Measurements from ENCODE around the gene UCK2. TPM values are rescaled to one million over a fixed set of nuclear protein-coding genes. Genes with fewer than 3 reads are reported as not detected.
A peak's percentile ranks its signal among the peaks of the same experiment; 100 is the strongest.

UCK2 gene
- total RNA-seq, 2 experiments from 2014 or later: 66.5 to 72.2 TPM

DNA sequence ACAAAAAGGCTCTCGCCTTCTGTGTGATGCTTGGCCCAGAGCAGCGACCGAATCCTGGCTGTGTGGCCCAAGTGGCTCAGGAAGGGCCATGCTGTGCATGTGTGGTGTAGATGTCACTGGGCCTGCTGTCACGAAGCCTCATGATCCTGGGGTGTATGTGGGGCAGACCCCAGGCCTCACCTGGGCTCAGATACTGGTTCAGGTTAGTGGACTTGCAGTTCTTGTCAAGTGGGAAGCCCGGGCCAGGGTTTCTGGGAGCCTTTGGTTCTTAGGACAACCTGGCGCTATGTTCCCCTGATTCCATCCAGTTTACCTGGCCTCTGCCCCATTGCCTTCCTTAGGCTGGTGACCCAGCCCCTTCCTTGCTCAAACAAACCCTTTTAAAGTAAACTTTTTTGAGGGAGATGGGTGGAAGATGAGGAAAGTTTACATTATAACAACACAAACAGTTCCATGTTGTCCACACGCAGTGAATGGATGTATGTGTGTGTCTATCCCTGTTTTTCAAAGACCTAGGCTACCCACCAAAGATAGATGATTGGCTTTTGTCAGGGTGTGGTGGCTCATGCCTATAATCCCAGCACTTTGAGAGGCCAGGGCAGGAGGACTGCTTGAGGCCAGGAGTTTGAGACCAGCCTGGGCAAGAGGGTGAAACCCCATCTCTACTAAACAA lies 84.3 kb downstream of the UCK2 start:
- Mint-ChIP-seq H3K4me3 (no peak overlapping the region), H3K27ac (no peak overlapping the region), H3K27me3 (no peaks in the 10 kb centered on the region), H3K36me3 (ENCODE audit: low read depth) (peaks cover 19% of the 10 kb centered on the region), H3K4me1 (ENCODE audit: low read depth) (no peaks in the 10 kb centered on the region), H3K9me3 (no peaks in the 10 kb centered on the region)
- TF ChIP-seq, protein P1, sequence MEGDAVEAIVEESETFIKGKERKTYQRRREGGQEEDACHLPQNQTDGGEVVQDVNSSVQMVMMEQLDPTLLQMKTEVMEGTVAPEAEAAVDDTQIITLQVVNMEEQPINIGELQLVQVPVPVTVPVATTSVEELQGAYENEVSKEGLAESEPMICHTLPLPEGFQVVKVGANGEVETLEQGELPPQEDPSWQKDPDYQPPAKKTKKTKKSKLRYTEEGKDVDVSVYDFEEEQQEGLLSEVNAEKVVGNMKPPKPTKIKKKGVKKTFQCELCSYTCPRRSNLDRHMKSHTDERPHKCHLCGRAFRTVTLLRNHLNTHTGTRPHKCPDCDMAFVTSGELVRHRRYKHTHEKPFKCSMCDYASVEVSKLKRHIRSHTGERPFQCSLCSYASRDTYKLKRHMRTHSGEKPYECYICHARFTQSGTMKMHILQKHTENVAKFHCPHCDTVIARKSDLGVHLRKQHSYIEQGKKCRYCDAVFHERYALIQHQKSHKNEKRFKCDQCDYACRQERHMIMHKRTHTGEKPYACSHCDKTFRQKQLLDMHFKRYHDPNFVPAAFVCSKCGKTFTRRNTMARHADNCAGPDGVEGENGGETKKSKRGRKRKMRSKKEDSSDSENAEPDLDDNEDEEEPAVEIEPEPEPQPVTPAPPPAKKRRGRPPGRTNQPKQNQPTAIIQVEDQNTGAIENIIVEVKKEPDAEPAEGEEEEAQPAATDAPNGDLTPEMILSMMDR (IDR thresholded peaks at IDR 0.05): no peak
- ATAC-seq (no peak), DNase-seq (no peak)
- intact Hi-C loops (cut with micrococcal nuclease): loop anchor here (2.0 to 10.0 kb wide), 2 partner anchors 193 to 517 kb away; no protein-coding TSS in a partner anchor
- ChIA-PET POLR2A (interaction anchor here (1.2 kb wide), 1 partner anchor 209 kb away, joined by 3 read pairs; no protein-coding TSS in a partner anchor), CTCF (interaction anchor here (1.5 to 4.9 kb wide), 2 partner anchors 310 to 319 kb away, joined by 3 to 90 read pairs; no protein-coding TSS in a partner anchor)

DNA sequence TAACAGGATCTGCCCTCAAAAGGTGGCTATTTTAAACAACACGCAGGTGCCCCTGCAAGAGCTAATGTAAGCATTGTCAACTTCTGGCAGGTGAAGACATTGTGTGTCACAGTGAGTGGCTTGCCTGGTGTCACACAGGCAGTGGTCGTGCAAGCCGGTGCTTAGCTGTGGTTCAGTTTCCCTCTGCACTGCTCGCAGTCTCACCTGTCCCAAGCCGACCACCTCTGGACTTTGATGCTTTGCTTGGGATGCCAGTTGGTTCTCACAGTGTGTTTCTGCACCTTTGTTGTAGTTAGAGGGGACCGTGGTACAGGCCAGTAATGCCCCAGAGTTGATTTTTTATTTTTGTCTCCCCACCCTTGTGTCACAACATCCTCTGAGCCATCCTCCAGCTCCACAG lies 85.2 kb downstream of the UCK2 start:
- Mint-ChIP-seq H3K4me1 (ENCODE audit: low read depth) (no peaks in the 10 kb centered on the region), H3K27ac (no peak overlapping the region), H3K27me3 (no peaks in the 10 kb centered on the region), H3K36me3 (ENCODE audit: low read depth) (peaks cover 12% of the 10 kb centered on the region), H3K4me3 (no peak overlapping the region), H3K9me3 (no peaks in the 10 kb centered on the region)
- ATAC-seq: no peak
- TF ChIP-seq, protein P1 (IDR thresholded peaks at IDR 0.05): no peak
- ChIA-PET POLR2A (no interaction called here), CTCF (interaction anchor here (0.7 to 4.9 kb wide), 4 partner anchors 166 to 320 kb away, joined by 3 to 90 read pairs (median 4); no protein-coding TSS in a partner anchor)
- no peak for DNase-seq
- intact Hi-C loops (cut with micrococcal nuclease): loop anchor here (2.0 to 10.0 kb wide), 2 partner anchors 194 to 518 kb away; no protein-coding TSS in a partner anchor

DNA sequence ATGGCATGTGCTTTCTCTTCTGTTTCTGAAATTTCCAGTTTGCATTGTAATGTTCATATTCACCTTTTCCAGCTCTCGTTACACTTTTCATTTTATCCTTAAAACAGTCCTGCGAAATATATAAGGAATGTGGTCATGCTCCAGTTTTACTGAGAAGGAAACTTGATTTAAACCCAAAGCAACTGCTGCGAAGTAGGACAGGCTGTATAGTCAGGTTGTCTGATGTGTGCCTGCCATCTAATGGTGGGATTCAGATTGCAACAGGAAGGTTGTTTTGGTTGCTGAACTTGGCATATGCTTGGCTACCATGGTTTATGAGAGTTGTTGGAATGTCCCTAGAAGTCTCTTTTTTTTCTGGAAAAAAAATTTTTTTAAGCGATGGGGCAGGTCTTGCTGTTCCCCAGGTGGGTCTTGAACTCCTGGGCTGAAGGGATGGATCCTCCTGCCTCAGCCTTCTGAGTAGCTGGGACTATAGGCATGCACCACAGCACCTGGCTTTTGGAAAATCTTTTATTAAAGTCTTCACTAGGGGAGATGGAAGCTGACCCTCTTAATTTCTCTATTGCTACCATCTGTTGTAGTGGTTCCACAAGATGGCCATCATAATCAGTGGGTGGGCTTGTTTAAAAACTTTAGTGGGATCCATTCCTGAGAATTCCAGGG lies 86.9 kb downstream of the UCK2 start:
- no peak overlapping the region for H3K4me3 Mint-ChIP-seq
- H3K27ac Mint-ChIP-seq: no peak overlapping the region
- POLR2A ChIA-PET: no interaction called here
- no peaks in the 10 kb centered on the region for H3K9me3 Mint-ChIP-seq
- H3K27me3 Mint-ChIP-seq: no peaks in the 10 kb centered on the region
- TF ChIP-seq, protein P1 (IDR thresholded peaks at IDR 0.05): peak; percentile 85
- DNase-seq (peak; percentile 79), ATAC-seq (peak; percentile 91)
- CTCF ChIA-PET: interaction anchor here (0.6 to 4.9 kb wide), 39 partner anchors 8 to 525 kb away, joined by 3 to 90 read pairs (median 5); partner anchors contain the start of genes ALDH9A1 and TMCO1
- H3K4me1 Mint-ChIP-seq (ENCODE audit: low read depth): no peaks in the 10 kb centered on the region
- intact Hi-C loops (cut with micrococcal nuclease): loop anchor here (2.0 to 10.0 kb wide), 2 partner anchors 313 to 519 kb away; no protein-coding TSS in a partner anchor
- peaks cover 4% of the 10 kb centered on the region for H3K36me3 Mint-ChIP-seq (ENCODE audit: low read depth)

DNA sequence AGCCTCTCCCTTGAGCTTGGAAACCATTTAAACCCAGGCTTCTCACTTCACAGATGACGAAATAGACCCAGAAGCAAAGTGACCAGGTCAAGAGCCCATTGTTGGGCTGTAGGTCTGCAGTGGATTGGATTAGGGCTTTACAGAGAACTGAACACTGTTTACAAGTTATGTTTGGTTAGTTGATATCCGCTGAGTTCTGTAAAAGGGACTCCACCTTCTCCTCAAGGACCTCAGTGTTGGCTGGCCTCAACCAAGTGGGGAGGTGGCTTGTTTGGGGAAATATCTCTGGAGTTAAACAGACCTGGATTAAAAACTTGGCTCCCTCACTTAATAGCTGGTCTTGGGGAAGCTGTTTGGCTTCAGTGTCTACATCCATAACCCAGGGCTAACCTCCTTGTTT lies 88.1 kb downstream of the UCK2 start:
- TF ChIP-seq, protein P1 (IDR thresholded peaks at IDR 0.05): no peak
- ATAC-seq: no peak
- H3K27me3 Mint-ChIP-seq: no peaks in the 10 kb centered on the region
- intact Hi-C loops (cut with micrococcal nuclease): loop anchor here (2.0 to 10.0 kb wide), 2 partner anchors 315 to 521 kb away; no protein-coding TSS in a partner anchor
- no peak for DNase-seq
- no peaks in the 10 kb centered on the region for H3K4me1 Mint-ChIP-seq (ENCODE audit: low read depth)
- ChIA-PET CTCF (interaction anchor here (0.7 to 4.9 kb wide), 12 partner anchors 8 to 548 kb away, joined by 3 to 90 read pairs (median 8); partner anchors contain the start of gene ALDH9A1), POLR2A (interaction anchor here (0.7 to 0.8 kb wide), 2 partner anchors 31 to 182 kb away, joined by 3 to 4 read pairs; no protein-coding TSS in a partner anchor)
- no peak overlapping the region for H3K27ac Mint-ChIP-seq
- no peaks in the 10 kb centered on the region for H3K9me3 Mint-ChIP-seq
- H3K36me3 Mint-ChIP-seq (ENCODE audit: low read depth): peaks cover 2% of the 10 kb centered on the region
- H3K4me3 Mint-ChIP-seq: no peak overlapping the region
